ENCODE measurements around the gene ITFG2. TPM values are rescaled to one million over a fixed set of nuclear protein-coding genes. Genes with fewer than 3 reads are reported as not detected.
A peak's percentile ranks its signal among the peaks of the same experiment; 100 is the strongest.

Gene ITFG2
- total RNA-seq, 1 donor from 2014 or later, result 17.6 TPM

DNA sequence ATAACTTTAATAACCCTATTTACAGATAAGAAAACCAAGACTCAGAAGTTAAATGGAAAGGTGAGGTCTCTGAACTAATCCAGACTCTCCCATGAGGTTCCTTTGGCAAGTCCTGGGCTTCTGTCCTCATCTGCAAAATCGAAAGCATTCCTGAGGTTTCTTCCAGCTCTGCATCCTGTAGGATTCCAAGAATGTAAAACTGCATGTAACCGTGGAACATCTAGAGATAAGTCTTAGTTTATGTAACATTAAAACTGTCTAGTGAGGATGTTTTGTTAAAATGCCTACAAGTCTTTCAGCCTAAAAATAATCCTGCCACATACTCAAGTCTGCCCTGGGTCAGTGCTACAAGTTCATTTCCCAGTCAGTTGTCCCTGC, 7.3 kb upstream of the ITFG2 start:
- Histone ChIP-seq H3K36me3 (ENCODE audit: control insufficient read depth, insufficient read depth, low read length) (peaks cover 30% of the 10 kb centered on the region), H3K4me3 (ENCODE audit: low read depth, low read length) (no peak overlapping the region), H3K27me3 (ENCODE audit: control insufficient read depth, insufficient read depth, low read length) (no peaks in the 10 kb centered on the region)
- no peak for TF ChIP-seq CTCF (IDR thresholded peaks at IDR 0.05; ENCODE audit: insufficient read depth, low read length, severe bottlenecking)
- FAIRE-seq (no peak), DNase-seq (ENCODE audit: low read depth) (no peak)

DNA sequence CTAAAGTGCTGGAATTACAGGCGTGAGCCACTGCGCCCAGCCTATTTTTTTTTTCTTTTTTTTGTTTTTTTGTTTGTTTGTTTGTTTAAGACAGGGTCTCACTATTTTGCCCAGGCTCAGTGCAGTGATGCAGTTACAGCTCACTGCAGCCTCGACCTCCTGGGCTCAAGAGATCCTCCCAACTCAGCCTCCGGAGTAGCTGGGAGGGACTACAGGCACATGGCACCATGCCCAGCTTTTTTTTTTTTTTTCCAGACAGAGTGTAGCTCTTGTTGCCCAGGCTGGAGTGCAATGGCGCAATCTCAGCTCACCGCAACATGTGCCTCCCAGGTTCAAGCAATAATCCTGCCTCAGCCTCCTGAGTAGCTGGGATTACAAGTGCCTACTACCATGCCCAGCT, 5.8 kb upstream of the ITFG2 start:
- DNase-seq (ENCODE audit: low read depth), result no peak
- TF ChIP-seq CTCF (IDR thresholded peaks at IDR 0.05; ENCODE audit: insufficient read depth, low read length, severe bottlenecking), result no peak
- no peak for FAIRE-seq
- Histone ChIP-seq H3K27me3 (ENCODE audit: control insufficient read depth, insufficient read depth, low read length) (no peaks in the 10 kb centered on the region), H3K4me3 (ENCODE audit: low read depth, low read length) (no peak overlapping the region), H3K36me3 (ENCODE audit: control insufficient read depth, insufficient read depth, low read length) (peaks cover 17% of the 10 kb centered on the region)

DNA sequence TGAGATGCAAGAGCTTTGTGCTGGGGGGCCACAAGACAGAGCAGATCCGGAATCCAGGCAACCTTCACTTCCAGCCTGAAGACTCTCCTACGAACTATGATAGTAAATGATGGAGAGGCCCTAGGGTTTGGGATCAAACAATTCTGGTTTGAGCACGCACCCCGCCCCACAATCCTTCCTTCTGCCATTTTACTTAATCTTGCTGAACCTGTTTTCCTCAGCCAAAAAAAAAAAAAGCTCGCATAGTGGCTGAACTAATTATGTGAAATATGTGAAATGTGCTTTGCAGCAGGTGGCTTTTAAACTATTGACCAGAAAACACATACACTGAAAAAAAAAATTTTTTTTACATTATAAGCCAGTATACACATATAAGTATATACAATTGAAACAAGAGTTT, 667 bp upstream of the ITFG2 start:
- no peak for DNase-seq (ENCODE audit: low read depth)
- FAIRE-seq, result no peak

DNA sequence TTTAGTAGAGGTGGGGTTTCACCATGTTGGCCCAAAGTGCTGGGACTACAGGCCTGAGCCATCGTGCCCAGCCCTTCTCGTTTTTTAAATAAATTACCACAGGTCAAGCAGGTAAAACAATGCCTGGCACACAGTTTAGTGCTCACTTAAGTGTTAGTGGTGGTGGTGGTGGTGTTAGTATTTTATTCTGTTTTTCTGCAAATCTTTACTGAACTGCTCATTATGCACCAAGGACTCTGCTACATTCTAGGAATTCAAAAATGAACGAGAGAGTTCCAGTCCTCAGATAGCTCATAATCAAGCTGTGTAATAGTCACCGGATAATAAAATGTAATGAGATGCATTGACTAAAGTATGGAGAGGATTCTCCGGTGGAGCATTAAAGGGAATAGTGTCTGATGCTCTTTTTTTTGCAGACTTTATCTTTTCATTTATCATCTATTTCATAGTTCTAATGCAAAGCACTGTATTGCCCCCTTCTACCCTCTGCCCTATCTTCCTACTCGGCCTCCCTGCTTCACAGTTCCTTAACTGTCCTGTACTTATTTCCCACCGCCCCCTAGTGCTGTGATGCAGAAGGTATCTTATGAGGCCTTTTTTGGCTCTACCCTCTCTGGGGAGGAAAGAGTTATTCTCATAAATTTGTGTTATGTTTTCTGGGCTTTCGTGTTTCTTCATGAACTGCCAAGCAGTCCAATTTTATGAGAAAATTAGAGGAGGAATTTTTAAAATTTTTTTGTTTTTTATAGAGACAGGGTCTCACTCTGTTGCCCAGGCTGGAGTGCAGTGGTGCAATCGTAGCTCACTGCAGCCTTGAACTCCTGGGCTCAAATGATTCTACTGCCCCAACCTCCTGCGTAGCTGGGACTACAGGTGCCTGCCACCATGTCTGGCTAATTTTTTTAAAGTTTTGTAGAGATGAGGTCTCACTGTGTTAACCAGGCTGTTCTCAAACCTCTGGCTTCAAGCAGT, 1.0 kb downstream of the ITFG2 start:
- no peak for FAIRE-seq
- Histone ChIP-seq H3K36me3 (ENCODE audit: control insufficient read depth, insufficient read depth, low read length) (peaks cover 6% of the 10 kb centered on the region), H3K27me3 (ENCODE audit: control insufficient read depth, insufficient read depth, low read length) (no peaks in the 10 kb centered on the region), H3K4me3 (ENCODE audit: low read depth, low read length) (peak overlapping the region; percentile 85)
- TF ChIP-seq CTCF (IDR thresholded peaks at IDR 0.05; ENCODE audit: insufficient read depth, low read length, severe bottlenecking), result peak; percentile 57
- DNase-seq (ENCODE audit: low read depth), result peak; percentile 53

More for the DNA sequence above, 667 bp upstream of the ITFG2 start:
- peak overlapping the region; percentile 85 for H3K4me3 ChIP-seq (ENCODE audit: low read depth, low read length)
- no peak for TF ChIP-seq CTCF (IDR thresholded peaks at IDR 0.05; ENCODE audit: insufficient read depth, low read length, severe bottlenecking)
- no peaks in the 10 kb centered on the region for H3K27me3 ChIP-seq (ENCODE audit: control insufficient read depth, insufficient read depth, low read length)
- H3K36me3 ChIP-seq (ENCODE audit: control insufficient read depth, insufficient read depth, low read length), result no peaks in the 10 kb centered on the region

- Histone ChIP-seq H3K36me3 (ENCODE audit: control insufficient read depth, insufficient read depth, low read length) (peaks cover 24% of the 10 kb centered on the region), H3K4me3 (ENCODE audit: low read depth, low read length) (no peak overlapping the region), H3K27me3 (ENCODE audit: control insufficient read depth, insufficient read depth, low read length) (no peaks in the 10 kb centered on the region)
- FAIRE-seq (no peak), DNase-seq (ENCODE audit: low read depth) (no peak)
- TF ChIP-seq CTCF (IDR thresholded peaks at IDR 0.05; ENCODE audit: insufficient read depth, low read length, severe bottlenecking), result no peak
Measured at GRCh38 chr12:2819810-2820209, 7.3 kb downstream of the ITFG2 start.
